Measurements from ENCODE around the gene TANK. TPM values are rescaled to one million over a fixed set of nuclear protein-coding genes. Genes with fewer than 3 reads are reported as not detected.

The TANK gene
- total and polyA plus RNA-seq, 2 experiments from 2014 or later: 27.7 to 35.4 TPM

DNA sequence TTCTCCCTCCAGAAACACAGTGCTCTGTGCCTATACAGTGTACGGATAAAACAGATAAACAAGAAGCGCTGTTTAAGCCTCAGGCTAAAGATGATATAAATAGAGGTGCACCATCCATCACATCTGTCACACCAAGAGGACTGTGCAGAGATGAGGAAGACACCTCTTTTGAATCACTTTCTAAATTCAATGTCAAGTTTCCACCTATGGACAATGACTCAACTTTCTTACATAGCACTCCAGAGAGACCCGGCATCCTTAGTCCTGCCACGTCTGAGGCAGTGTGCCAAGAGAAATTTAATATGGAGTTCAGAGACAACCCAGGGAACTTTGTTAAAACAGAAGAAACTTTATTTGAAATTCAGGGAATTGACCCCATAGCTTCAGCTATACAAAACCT is 70.7 kb downstream of the TANK start:
- Mint-ChIP-seq H3K27ac (no peak overlapping the region), H3K4me1 (no peaks in the 10 kb centered on the region), H3K36me3 (ENCODE audit: low read depth) (no peaks in the 10 kb centered on the region; the same call in 2 of the 3 replicates), H3K9me3 (no peaks in the 10 kb centered on the region), H3K27me3 (ENCODE audit: insufficient read depth, low read depth, poor library complexity) (no peaks in the 10 kb centered on the region), H3K4me3 (no peak overlapping the region)
- Histone ChIP-seq H2AFZ (no peak overlapping the region), H3K9me2 (ENCODE audit: insufficient read depth) (no peaks in the 10 kb centered on the region), H3K27me3 (ENCODE audit: insufficient read depth) (peaks cover 11% of the 10 kb centered on the region), H3K4me1 (ENCODE audit: insufficient read depth) (no peaks in the 10 kb centered on the region), H3K4me2 (no peak overlapping the region), H3K36me3 (ENCODE audit: insufficient read depth) (no peaks in the 10 kb centered on the region; the same call in 1 of the 2 replicates), H3K79me2 (replicated peaks; ENCODE audit: insufficient read depth) (no peaks in the 10 kb centered on the region), H4K20me1 (replicated peaks; ENCODE audit: insufficient read depth) (no peaks in the 10 kb centered on the region; the same call in 1 of the 2 replicates), H3F3A (replicated peaks; ENCODE audit: low read depth) (no peaks in the 10 kb centered on the region), H3K27ac (ENCODE audit: low read depth) (no peak overlapping the region), H3K4me3 (no peak overlapping the region)
- TF ChIP-seq REST (IDR thresholded peaks at IDR 0.05; ENCODE audit: unreplicated experiment) (no peak), ZNF331 (CRISPR knock-in tag; IDR thresholded peaks at IDR 0.05; ENCODE audit: low read depth) (no peak), CREB1 (CRISPR knock-in tag; IDR thresholded peaks at IDR 0.05; ENCODE audit: low read depth) (no peak), STAT1 (IDR thresholded peaks at IDR 0.05; ENCODE audit: unreplicated experiment) (no peak), NANOG (IDR thresholded peaks at IDR 0.05; ENCODE audit: borderline replicate concordance) (no peak), ZNF462 (CRISPR knock-in tag; IDR thresholded peaks at IDR 0.05) (no peak), JUNB (IDR thresholded peaks at IDR 0.05; ENCODE audit: unreplicated experiment) (no peak)
- ATAC-seq: no peak
- no peak for DNase-seq (ENCODE audit: low spot score)
